HEK293 (cell line): Measurements from ENCODE around the gene TAS2R4.

ENCODE experiments used
- CTCF ChIA-PET: fragments of 350-600 bp; formaldehyde crosslinking; extraction: SDS; loops from one replicate; lab custom pipeline; 2021; ENCODE audit warnings: antibody characterized with exemption; lab: Yijun Ruan, JAX
- POLR2A ChIA-PET: fragments of 300-600 bp; formaldehyde crosslinking; extraction: SDS; loops from one replicate; lab custom pipeline; 2020; ENCODE audit warnings: antibody characterized with exemption, inconsistent platforms; lab: Yijun Ruan, JAX
- H3K27ac ChIP-seq: fragments of 200-500 bp; sonication (Bioruptor generic); 2 replicates; pipeline ENCODE4 v1.5.1; 2014; ENCODE audit warnings: low read depth, low read length, control low read depth, inconsistent platforms; ENCODE audit errors: extremely low read depth
- H3K36me3 ChIP-seq, 2 experiments: fragments of 200-500 bp in 1 of 2; sonication (Bioruptor generic) in 1 of 2; 1 replicate in 1 of 2; 2 replicates in 1 of 2; pipeline ENCODE4 v1.5.1; 2014 to 2017; ENCODE audit warnings: inconsistent platforms in 2 of 2, low read length in 2 of 2; ENCODE audit not compliant: control insufficient read depth in 2 of 2, insufficient read depth in 1 of 2
- H3K4me1 ChIP-seq: fragments of 200-500 bp; sonication (Bioruptor generic); 2 replicates; pipeline ENCODE4 v1.5.1; 2014; ENCODE audit warnings: mild to moderate bottlenecking, low read length, inconsistent platforms; ENCODE audit not compliant: control insufficient read depth, insufficient read depth
- H3K4me3 ChIP-seq: 2 replicates; pipeline ENCODE4 v1.5.1; 2011; ENCODE audit warnings: low read depth, mild to moderate bottlenecking, control low read depth, low read length, moderate library complexity
- H3K9me3 ChIP-seq: fragments of 200-500 bp; sonication (Bioruptor generic); 2 replicates; pipeline ENCODE4 v1.5.1; 2014; ENCODE audit warnings: low read depth, low read length, inconsistent platforms; ENCODE audit not compliant: control insufficient read depth, insufficient read depth
- BCL11B ChIP-seq: fragments of 450-650 bp; formaldehyde crosslinking; IDR thresholded peaks from 2 replicates; pipeline ENCODE4 v1.5.1; 2016; ENCODE audit warnings: low read depth, missing biosample characterization, missing genetic modification characterization
- HOXD13 ChIP-seq: sonication (generic); formaldehyde crosslinking; IDR thresholded peaks from 2 replicates; pipeline ENCODE4 v1.8.0; 2022; ENCODE audit warnings: missing genetic modification reagents, borderline replicate concordance
- KLF1 ChIP-seq: fragments of 450-650 bp; formaldehyde crosslinking; IDR thresholded peaks from 2 replicates; pipeline ENCODE4 v1.5.1; 2016; ENCODE audit warnings: missing biosample characterization, missing genetic modification characterization
- KLF10 ChIP-seq: fragments of 450-650 bp; IDR thresholded peaks from 2 replicates; pipeline ENCODE4 v1.5.1; 2018; ENCODE audit warnings: missing biosample characterization, mild to moderate bottlenecking, missing genetic modification characterization
- SETDB1 ChIP-seq: IDR thresholded peaks from one replicate; pipeline ENCODE4 v1.6.1; 2017; ENCODE audit warnings: mild to moderate bottlenecking, low read length, moderate library complexity, mixed read lengths; ENCODE audit not compliant: insufficient read length
- YY2 ChIP-seq: fragments of 450-650 bp; formaldehyde crosslinking; IDR thresholded peaks from 2 replicates; pipeline ENCODE4 v1.5.1; 2016; ENCODE audit warnings: missing biosample characterization, missing genetic modification characterization
- ZBTB1 ChIP-seq: fragments of 450-650 bp; formaldehyde crosslinking; IDR thresholded peaks from 2 replicates; pipeline ENCODE4 v1.5.1; 2016; ENCODE audit warnings: missing biosample characterization, missing genetic modification characterization
- ZBTB48 ChIP-seq: fragments of 450-650 bp; formaldehyde crosslinking; IDR thresholded peaks from 2 replicates; pipeline ENCODE4 v1.5.1; 2016; ENCODE audit warnings: missing biosample characterization, missing genetic modification characterization
- ZBTB8A ChIP-seq: fragments of 450-650 bp; formaldehyde crosslinking; IDR thresholded peaks from 2 replicates; pipeline ENCODE4 v1.5.1; 2016; ENCODE audit warnings: missing biosample characterization, missing genetic modification characterization
- ZNF133 ChIP-seq: fragments of 450-650 bp; formaldehyde crosslinking; IDR thresholded peaks from 2 replicates; pipeline ENCODE4 v1.5.1; 2016; ENCODE audit warnings: missing biosample characterization, missing genetic modification characterization
- ZNF175 ChIP-seq: fragments of 450-650 bp; formaldehyde crosslinking; IDR thresholded peaks from 2 replicates; pipeline ENCODE4 v1.5.1; 2016; ENCODE audit warnings: missing biosample characterization, missing genetic modification characterization
- ZNF2 ChIP-seq: fragments of 450-650 bp; formaldehyde crosslinking; IDR thresholded peaks from 2 replicates; pipeline ENCODE4 v1.5.1; 2016; ENCODE audit warnings: missing biosample characterization, missing genetic modification characterization
- ZNF274 ChIP-seq, 2 experiments: fragments of 200-500 bp in 1 of 2; fragments of 450-650 bp in 1 of 2; sonication (Bioruptor generic) in 1 of 2; formaldehyde crosslinking in 1 of 2; IDR thresholded peaks; 2 replicates each; pipeline versions ENCODE4 v1.5.1 to v1.6.1; 2014 to 2016; ENCODE audit warnings: borderline replicate concordance in 1 of 2, inconsistent platforms in 1 of 2, low read length in 1 of 2, missing biosample characterization in 1 of 2, missing genetic modification characterization in 1 of 2
- ZNF292 ChIP-seq: fragments of 450-650 bp; formaldehyde crosslinking; IDR thresholded peaks from 2 replicates; pipeline ENCODE4 v1.5.1; 2016; ENCODE audit warnings: low read depth, missing biosample characterization, missing genetic modification characterization, borderline replicate concordance
- ZNF302 ChIP-seq: fragments of 450-650 bp; formaldehyde crosslinking; IDR thresholded peaks from 2 replicates; pipeline ENCODE4 v1.5.1; 2016; ENCODE audit warnings: missing biosample characterization, missing genetic modification characterization, low read depth
- ZNF311 ChIP-seq: fragments of 450-650 bp; formaldehyde crosslinking; IDR thresholded peaks from 2 replicates; pipeline ENCODE4 v1.5.1; 2017; ENCODE audit warnings: missing biosample characterization, missing genetic modification characterization, borderline replicate concordance
- ZNF341 ChIP-seq: fragments of 450-650 bp; formaldehyde crosslinking; IDR thresholded peaks from 2 replicates; pipeline ENCODE4; 2016; ENCODE audit warnings: low read depth, missing biosample characterization, missing genetic modification characterization
- ZNF391 ChIP-seq: fragments of 450-650 bp; formaldehyde crosslinking; IDR thresholded peaks from 2 replicates; pipeline ENCODE4 v1.5.1; 2016; ENCODE audit warnings: low read depth, missing biosample characterization, missing genetic modification characterization, borderline replicate concordance
- ZNF404 ChIP-seq: fragments of 450-650 bp; formaldehyde crosslinking; IDR thresholded peaks from 2 replicates; pipeline ENCODE4 v1.5.1; 2017; ENCODE audit warnings: missing biosample characterization, missing genetic modification characterization
- ZNF555 ChIP-seq: fragments of 450-650 bp; formaldehyde crosslinking; conservative IDR thresholded peaks from 2 replicates; pipeline ENCODE4 v1.5.1; 2017; ENCODE audit warnings: missing biosample characterization, mild to moderate bottlenecking, missing genetic modification characterization, inconsistent platforms
- ZNF561 ChIP-seq: fragments of 450-650 bp; IDR thresholded peaks from 2 replicates; pipeline ENCODE4 v1.5.1; 2018; ENCODE audit warnings: missing biosample characterization, missing genetic modification characterization, borderline replicate concordance
- ZNF596 ChIP-seq: fragments of 450-650 bp; IDR thresholded peaks from 2 replicates; pipeline ENCODE4 v1.5.0; 2018; ENCODE audit warnings: missing biosample characterization, mild to moderate bottlenecking, missing genetic modification characterization, moderate library complexity
- ZNF600 ChIP-seq: fragments of 450-650 bp; formaldehyde crosslinking; IDR thresholded peaks from 2 replicates; pipeline ENCODE4 v1.5.1; 2016; ENCODE audit warnings: missing biosample characterization, missing genetic modification characterization
- ZNF629 ChIP-seq: fragments of 450-650 bp; formaldehyde crosslinking; IDR thresholded peaks from 2 replicates; pipeline ENCODE4 v1.5.1; 2017; ENCODE audit warnings: missing biosample characterization, missing genetic modification characterization
- ZNF654 ChIP-seq: fragments of 450-650 bp; formaldehyde crosslinking; IDR thresholded peaks from 2 replicates; pipeline ENCODE4 v1.5.1; 2016; ENCODE audit warnings: low read depth, missing biosample characterization, missing genetic modification characterization
- ZNF785 ChIP-seq: fragments of 450-650 bp; formaldehyde crosslinking; IDR thresholded peaks from 2 replicates; pipeline ENCODE4 v1.5.1; 2016; ENCODE audit warnings: missing biosample characterization, missing genetic modification characterization
- ZNF791 ChIP-seq: fragments of 450-650 bp; formaldehyde crosslinking; IDR thresholded peaks from 2 replicates; pipeline ENCODE4 v1.5.1; 2016; ENCODE audit warnings: missing biosample characterization, missing genetic modification characterization
- ZNF792 ChIP-seq: fragments of 450-650 bp; formaldehyde crosslinking; IDR thresholded peaks from 2 replicates; pipeline ENCODE4 v1.5.1; 2016; ENCODE audit warnings: missing biosample characterization, missing genetic modification characterization
- TF ChIP-seq, protein P1 (sequence below): fragments of 450-650 bp; formaldehyde crosslinking; IDR thresholded peaks from 2 replicates; pipeline ENCODE4 v1.5.1; 2017; ENCODE audit warnings: missing biosample characterization, missing genetic modification characterization
- TF ChIP-seq, protein P2 (sequence below): fragments of 450-650 bp; formaldehyde crosslinking; IDR thresholded peaks from 2 replicates; pipeline ENCODE4 v1.5.1; 2016; ENCODE audit warnings: missing biosample characterization, missing genetic modification characterization
- TF ChIP-seq, protein P3 (sequence below): fragments of 450-650 bp; formaldehyde crosslinking; optimal IDR thresholded peaks from 2 replicates; pipeline ENCODE3; 2016; ENCODE audit warnings: missing biosample characterization, mild to moderate bottlenecking, missing genetic modification characterization
- TF ChIP-seq, protein P4 (sequence below): fragments of 450-650 bp; formaldehyde crosslinking; IDR thresholded peaks from 2 replicates; pipeline ENCODE4 v1.5.1; 2016; ENCODE audit warnings: missing biosample characterization, missing genetic modification characterization

The TAS2R4 gene

DNA sequence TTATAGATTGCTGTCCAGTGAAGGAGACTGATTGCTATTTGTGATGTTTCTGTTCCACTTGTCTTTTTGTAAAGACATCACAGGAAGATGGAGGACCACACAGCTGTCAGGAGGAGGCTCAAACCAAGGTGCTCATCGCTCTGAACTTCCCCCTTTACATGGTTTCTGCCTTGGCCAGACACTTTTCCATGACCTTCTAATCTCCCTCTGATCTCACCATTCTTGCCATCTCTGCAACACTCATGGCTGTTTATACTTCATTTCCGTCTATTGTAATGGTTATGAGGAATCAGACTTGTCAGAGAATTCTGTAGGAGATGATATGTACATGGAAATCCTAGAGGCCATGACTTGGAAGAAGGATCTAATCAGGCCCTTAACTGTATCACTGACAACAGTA, 11.8 kb downstream of the TAS2R4 start:
- H3K9me3 ChIP-seq: no peaks in the 10 kb centered on the region
- CTCF ChIA-PET: interaction anchor here (1.0 kb wide), 1 partner anchor 134 kb away, joined by 3 read pairs; no protein-coding TSS in a partner anchor
- no peak for TF ChIP-seq HOXD13 (CRISPR knock-in tag)
- TF ChIP-seq, protein P1, sequence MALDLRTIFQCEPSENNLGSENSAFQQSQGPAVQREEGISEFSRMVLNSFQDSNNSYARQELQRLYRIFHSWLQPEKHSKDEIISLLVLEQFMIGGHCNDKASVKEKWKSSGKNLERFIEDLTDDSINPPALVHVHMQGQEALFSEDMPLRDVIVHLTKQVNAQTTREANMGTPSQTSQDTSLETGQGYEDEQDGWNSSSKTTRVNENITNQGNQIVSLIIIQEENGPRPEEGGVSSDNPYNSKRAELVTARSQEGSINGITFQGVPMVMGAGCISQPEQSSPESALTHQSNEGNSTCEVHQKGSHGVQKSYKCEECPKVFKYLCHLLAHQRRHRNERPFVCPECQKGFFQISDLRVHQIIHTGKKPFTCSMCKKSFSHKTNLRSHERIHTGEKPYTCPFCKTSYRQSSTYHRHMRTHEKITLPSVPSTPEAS (tag by site-specific recombination): no peak
- no peak for TF ChIP-seq ZNF133 (tag by site-specific recombination)
- no peak for TF ChIP-seq ZNF292
- TF ChIP-seq ZNF791 (tag by site-specific recombination): no peak
- TF ChIP-seq, protein P2, sequence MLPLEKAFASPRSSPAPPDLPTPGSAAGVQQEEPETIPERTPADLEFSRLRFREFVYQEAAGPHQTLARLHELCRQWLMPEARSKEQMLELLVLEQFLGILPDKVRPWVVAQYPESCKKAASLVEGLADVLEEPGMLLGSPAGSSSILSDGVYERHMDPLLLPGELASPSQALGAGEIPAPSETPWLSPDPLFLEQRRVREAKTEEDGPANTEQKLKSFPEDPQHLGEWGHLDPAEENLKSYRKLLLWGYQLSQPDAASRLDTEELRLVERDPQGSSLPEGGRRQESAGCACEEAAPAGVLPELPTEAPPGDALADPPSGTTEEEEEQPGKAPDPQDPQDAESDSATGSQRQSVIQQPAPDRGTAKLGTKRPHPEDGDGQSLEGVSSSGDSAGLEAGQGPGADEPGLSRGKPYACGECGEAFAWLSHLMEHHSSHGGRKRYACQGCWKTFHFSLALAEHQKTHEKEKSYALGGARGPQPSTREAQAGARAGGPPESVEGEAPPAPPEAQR: no peak
- TF ChIP-seq BCL11B (tag by site-specific recombination): no peak
- TF ChIP-seq ZNF561 (tag by site-specific recombination): no peak
- TF ChIP-seq ZBTB1 (tag by site-specific recombination): no peak
- no peak for TF ChIP-seq ZNF175 (tag by site-specific recombination)
- TF ChIP-seq ZNF629: no peak
- no peak for TF ChIP-seq ZNF404
- TF ChIP-seq ZNF600 (tag by site-specific recombination): no peak
- no peak for TF ChIP-seq SETDB1
- TF ChIP-seq, protein P3, sequence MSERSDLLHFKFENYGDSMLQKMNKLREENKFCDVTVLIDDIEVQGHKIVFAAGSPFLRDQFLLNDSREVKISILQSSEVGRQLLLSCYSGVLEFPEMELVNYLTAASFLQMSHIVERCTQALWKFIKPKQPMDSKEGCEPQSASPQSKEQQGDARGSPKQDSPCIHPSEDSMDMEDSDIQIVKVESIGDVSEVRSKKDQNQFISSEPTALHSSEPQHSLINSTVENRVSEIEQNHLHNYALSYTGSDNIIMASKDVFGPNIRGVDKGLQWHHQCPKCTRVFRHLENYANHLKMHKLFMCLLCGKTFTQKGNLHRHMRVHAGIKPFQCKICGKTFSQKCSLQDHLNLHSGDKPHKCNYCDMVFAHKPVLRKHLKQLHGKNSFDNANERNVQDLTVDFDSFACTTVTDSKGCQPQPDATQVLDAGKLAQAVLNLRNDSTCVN (tag by site-specific recombination): no peak
- no peak for TF ChIP-seq KLF10 (tag by site-specific recombination)
- TF ChIP-seq ZNF341 (tag by site-specific recombination): no peak
- TF ChIP-seq ZNF2 (tag by site-specific recombination): no peak
- H3K36me3 ChIP-seq: peaks cover 0 to 24% of the 10 kb centered on the region in 2 experiments; a peak in 1 of 3 replicates
- H3K4me3 ChIP-seq: no peak overlapping the region
- no peaks in the 10 kb centered on the region for H3K4me1 ChIP-seq
- POLR2A ChIA-PET: no interaction called here
- no peak overlapping the region for H3K27ac ChIP-seq

DNA sequence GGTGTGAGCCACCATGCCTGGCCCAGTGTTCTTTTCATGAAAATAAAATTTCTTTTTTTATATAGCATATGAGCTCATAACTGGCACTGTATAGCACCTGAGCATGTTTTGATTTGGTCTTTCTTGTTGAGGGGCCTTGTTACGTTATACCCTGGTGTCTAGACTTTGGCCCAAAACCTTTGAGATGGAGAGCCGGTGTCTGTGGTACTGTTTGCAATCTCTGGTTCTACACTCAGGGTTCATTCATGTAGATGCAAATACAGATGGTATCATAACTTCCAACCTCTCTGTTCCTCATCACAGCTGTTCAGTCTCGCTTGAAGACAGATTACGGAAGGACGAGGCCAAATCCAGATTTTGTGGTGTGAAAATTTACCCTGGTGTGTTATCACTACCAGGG, 13.4 kb downstream of the TAS2R4 start, which contains the start of gene TAS2R5:
TAS2R5 (plus strand) TSS at position 301 of the 400 bp plus-strand sequence. CDS start 145 bp downstream, outside the sequence.
- Histone ChIP-seq H3K36me3 (peaks cover 0 to 27% of the 10 kb centered on the region in 2 experiments; a peak in 1 of 3 replicates), H3K4me3 (no peak within 1 kb of the TSS), H3K4me1 (no peaks in the 10 kb centered on the region), H3K27ac (no peak within 1 kb of the TSS), H3K9me3 (no peaks in the 10 kb centered on the region)
- ChIA-PET CTCF (interaction anchor here (0.6 kb wide), 1 partner anchor 140 kb away, joined by 3 read pairs; no protein-coding TSS in a partner anchor), POLR2A (no interaction called here)
- TF ChIP-seq KLF1 (no peak), YY2 (tag by site-specific recombination) (no peak), ZNF654 (tag by site-specific recombination) (no peak), ZNF274 (IDR thresholded peaks at IDR 0.05; ENCODE audit: low read length) (no peak), ZNF274 (tag by site-specific recombination; IDR thresholded peaks at IDR 0.05; ENCODE audit: borderline replicate concordance) (no peak), ZNF792 (tag by site-specific recombination) (no peak), ZNF302 (tag by site-specific recombination) (no peak), ZBTB8A (no peak), ZNF555 (no peak), ZBTB48 (tag by site-specific recombination) (no peak), ZNF311 (no peak), ZNF596 (tag by site-specific recombination) (no peak), ZNF600 (tag by site-specific recombination) (no peak), ZNF391 (tag by site-specific recombination) (no peak), ZNF785 (tag by site-specific recombination) (no peak)
- TF ChIP-seq, protein P4, sequence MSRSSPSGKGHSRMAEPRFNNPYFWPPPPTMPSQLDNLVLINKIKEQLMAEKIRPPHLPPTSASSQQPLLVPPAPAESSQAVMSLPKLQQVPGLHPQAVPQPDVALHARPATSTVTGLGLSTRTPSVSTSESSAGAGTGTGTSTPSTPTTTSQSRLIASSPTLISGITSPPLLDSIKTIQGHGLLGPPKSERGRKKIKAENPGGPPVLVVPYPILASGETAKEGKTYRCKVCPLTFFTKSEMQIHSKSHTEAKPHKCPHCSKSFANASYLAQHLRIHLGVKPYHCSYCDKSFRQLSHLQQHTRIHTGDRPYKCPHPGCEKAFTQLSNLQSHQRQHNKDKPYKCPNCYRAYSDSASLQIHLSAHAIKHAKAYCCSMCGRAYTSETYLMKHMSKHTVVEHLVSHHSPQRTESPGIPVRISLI (tag by site-specific recombination): no peak
